IMR-90 (cell line): ENCODE results near the gene SQSTM1. TPM values are rescaled to one million over a fixed set of nuclear protein-coding genes. Genes with fewer than 3 reads are reported as not detected.

Source experiments
- ATAC-seq: fragments of 200-7000 bp; cut with Tn5 transposase; 2 replicates; pipeline ENCODE4 v1.9.1; 2020; ENCODE audit warnings: low read depth, mild to moderate bottlenecking, moderate library complexity
- BruUV-seq: library from RNA; stranded (reverse); fragments of 400-500 nt; replicated peaks from 2 replicates; lab custom pipeline; 2021; lab: Mats Ljungman, UMichigan
- CTCF ChIA-PET: fragments of 300-600 bp; formaldehyde crosslinking; extraction: SDS; loops from one replicate; lab custom pipeline; 2021; ENCODE audit warnings: antibody characterized with exemption; lab: Yijun Ruan, JAX
- POLR2A ChIA-PET: fragments of 300-600 bp; sonication (Branson Sonifier 250); formaldehyde crosslinking; loops from one replicate; lab custom pipeline; 2022; ENCODE audit warnings: antibody characterized with exemption; ENCODE audit not compliant: unreplicated experiment; lab: Charles Lee
- DNase-seq: peaks from one replicate; pipeline ENCODE4 v3.0.0; 2013
- H2AFZ ChIP-seq: replicated peaks from 2 replicates; pipeline ENCODE3; 2013; ENCODE audit warnings: low read length, mild to moderate bottlenecking; ENCODE audit not compliant: poor library complexity
- H2AK5ac ChIP-seq: 2 replicates; pipeline ENCODE4 v1.6.1; 2013; ENCODE audit warnings: low read depth, low read length, inconsistent platforms
- H2AK9ac ChIP-seq: replicated peaks from 2 replicates; pipeline ENCODE3; 2013; ENCODE audit warnings: mild to moderate bottlenecking, low read depth, low read length, moderate library complexity; ENCODE audit not compliant: poor library complexity
- H2BK120ac ChIP-seq: 2 replicates; pipeline ENCODE4 v1.6.1; 2013; ENCODE audit warnings: low read depth, low read length, inconsistent platforms
- H2BK15ac ChIP-seq: 3 replicates; pipeline ENCODE4 v1.6.1; 2013; ENCODE audit warnings: low read depth, low read length, inconsistent platforms
- H2BK20ac ChIP-seq: 2 replicates; pipeline ENCODE4 v1.6.1; 2013; ENCODE audit warnings: low read depth, mild to moderate bottlenecking, inconsistent platforms, low read length, moderate library complexity
- H2BK5ac ChIP-seq: 2 replicates; pipeline ENCODE4 v1.6.1; 2013; ENCODE audit warnings: mild to moderate bottlenecking, low read depth, low read length, inconsistent platforms; ENCODE audit not compliant: poor library complexity, severe bottlenecking
- H3K14ac ChIP-seq: replicated peaks from 2 replicates; pipeline ENCODE4 v1.6.1; 2013; ENCODE audit warnings: low read depth, low read length, inconsistent platforms
- H3K18ac ChIP-seq: 2 replicates; pipeline ENCODE4 v1.6.1; 2013; ENCODE audit warnings: low read depth, low read length, control low read depth
- H3K23ac ChIP-seq: 2 replicates; pipeline ENCODE4 v1.6.1; 2013; ENCODE audit warnings: low read depth, low read length, inconsistent platforms
- H3K27ac ChIP-seq: 2 replicates; pipeline ENCODE4 v1.5.1; 2013; ENCODE audit warnings: mild to moderate bottlenecking, control low read depth, low read length; ENCODE audit not compliant: insufficient read depth
- H3K27me3 ChIP-seq: 2 replicates; pipeline ENCODE4 v1.6.1; 2013; ENCODE audit warnings: low read length; ENCODE audit not compliant: control insufficient read depth, insufficient read depth
- H3K36me3 ChIP-seq: 2 replicates; pipeline ENCODE4 v1.6.1; 2013; ENCODE audit warnings: low read length, mixed read lengths; ENCODE audit not compliant: control insufficient read depth, insufficient read depth
- H3K4ac ChIP-seq: 2 replicates; pipeline ENCODE4 v1.6.1; 2013; ENCODE audit warnings: low read depth, low read length, inconsistent platforms
- H3K4me1 ChIP-seq: 2 replicates; pipeline ENCODE4 v1.6.1; 2013; ENCODE audit warnings: low read length, mixed read lengths; ENCODE audit not compliant: control insufficient read depth, insufficient read depth
- H3K4me2 ChIP-seq: 2 replicates; pipeline ENCODE4 v1.6.1; 2013; ENCODE audit warnings: low read depth, mild to moderate bottlenecking, control low read depth, low read length, moderate library complexity
- H3K4me3 ChIP-seq: 2 replicates; pipeline ENCODE4 v1.5.1; 2013; ENCODE audit warnings: low read depth, mild to moderate bottlenecking, control low read depth, low read length, moderate library complexity; ENCODE audit not compliant: insufficient read depth
- H3K56ac ChIP-seq: 2 replicates; pipeline ENCODE4 v1.6.1; 2013; ENCODE audit warnings: low read length, inconsistent platforms; ENCODE audit not compliant: insufficient read depth; ENCODE audit errors: extremely low read depth
- H3K79me1 ChIP-seq, 2 experiments: 2 replicates each; pipeline ENCODE4 v1.6.1; 2013; ENCODE audit warnings: low read length in 2 of 2, inconsistent platforms in 1 of 2, low read depth in 1 of 2
- H3K9ac ChIP-seq: 2 replicates; pipeline ENCODE4 v1.6.1; 2013; ENCODE audit warnings: low read depth, low read length, control low read depth
- H3K9me1 ChIP-seq: 2 replicates; pipeline ENCODE4 v1.6.1; 2013; ENCODE audit warnings: low read length, inconsistent platforms; ENCODE audit not compliant: insufficient read depth
- H3K9me3 ChIP-seq: 2 replicates; pipeline ENCODE4 v1.6.1; 2013; ENCODE audit warnings: low read length; ENCODE audit not compliant: control insufficient read depth, insufficient read depth
- H4K20me1 ChIP-seq: 2 replicates; pipeline ENCODE4 v1.6.1; 2013; ENCODE audit warnings: low read length, inconsistent platforms; ENCODE audit not compliant: insufficient read depth
- H4K5ac ChIP-seq: 2 replicates; pipeline ENCODE4 v1.6.1; 2013; ENCODE audit warnings: mild to moderate bottlenecking, low read depth, low read length, control low read depth
- H4K8ac ChIP-seq, 2 experiments: 2 replicates each; pipeline ENCODE4 v1.6.1; 2013; ENCODE audit warnings: low read depth in 2 of 2, low read length in 2 of 2, control low read depth in 1 of 2, inconsistent platforms in 1 of 2
- H4K91ac ChIP-seq: 2 replicates; pipeline ENCODE4 v1.6.1; 2013; ENCODE audit warnings: low read depth, low read length, inconsistent platforms; ENCODE audit not compliant: insufficient read depth
- BHLHE40 ChIP-seq: fragments of 150-350 bp; IDR thresholded peaks from 2 replicates; pipeline ENCODE4 v1.6.1; 2016; ENCODE audit warnings: mild to moderate bottlenecking, low read depth, low read length
- CEBPB ChIP-seq: IDR thresholded peaks from 2 replicates; pipeline ENCODE4 v1.6.1; 2012; ENCODE audit warnings: low read depth, low read length, improper control_type of control experiment
- FOS ChIP-seq: fragments of 150-350 bp; IDR thresholded peaks from 2 replicates; pipeline ENCODE4 v1.6.1; 2016; ENCODE audit warnings: low read depth, low read length
- MAFK ChIP-seq: IDR thresholded peaks from 2 replicates; pipeline ENCODE4 v1.6.1; 2012; ENCODE audit warnings: low read depth, low read length, improper control_type of control experiment
- MAZ ChIP-seq: IDR thresholded peaks from 2 replicates; pipeline ENCODE4 v1.6.1; 2012; ENCODE audit warnings: low read depth, mild to moderate bottlenecking, low read length, improper control_type of control experiment, moderate library complexity, borderline replicate concordance
- NFE2L2 ChIP-seq: fragments of 150-350 bp; IDR thresholded peaks from 2 replicates; pipeline ENCODE4 v1.6.1; 2016; ENCODE audit warnings: low read depth, mild to moderate bottlenecking, low read length
- RCOR1 ChIP-seq: IDR thresholded peaks from 2 replicates; pipeline ENCODE4 v1.6.1; 2012; ENCODE audit warnings: mild to moderate bottlenecking, low read length, improper control_type of control experiment; ENCODE audit not compliant: insufficient replicate concordance
- RFX5 ChIP-seq: IDR thresholded peaks from 2 replicates; pipeline ENCODE4 v1.8.0; 2012; ENCODE audit warnings: low read depth, mild to moderate bottlenecking, low read length, moderate library complexity
- SMC3 ChIP-seq: fragments of 150-350 bp; IDR thresholded peaks from 2 replicates; pipeline ENCODE4 v1.6.1; 2016; ENCODE audit warnings: low read depth, mild to moderate bottlenecking, antibody characterized with exemption, low read length, moderate library complexity
- WGBS, 2 experiments: methylation state at CpG; one replicate each; pipeline versions ENCODE4 v1.1.5 to v1.1.7; 2013; ENCODE audit warnings: missing lambda C conversion rate in 2 of 2; ENCODE audit not compliant: insufficient read length in 1 of 2; ENCODE audit errors: extremely low coverage in 2 of 2; 5-methylcytosine and 5-hydroxymethylcytosine counted together
- dilution Hi-C: fragments of 300-500 bp; cut with HindIII; formaldehyde crosslinking; loops from one replicate; pipeline ENCODE4 v1.14.3; 2018; ENCODE audit warnings: low sequenced_read_pairs; ENCODE audit not compliant: unreplicated experiment
- in situ Hi-C: fragments of 300-500 bp; cut with MboI; formaldehyde crosslinking; loops from 3 replicates; pipeline ENCODE4 v1.14.3; 2019; ENCODE audit warnings: low sequenced_read_pairs, inconsistent platforms, mixed read lengths
- intact Hi-C: fragments of 100-400 bp; cut with micrococcal nuclease; formaldehyde crosslinking; loops from 2 replicates; pipeline ENCODE4 v1.10.0; 2022
- polyA plus RNA-seq, 3 experiments: library from polyadenylated mRNA; depleted of rRNA; stranded (reverse); fragments of >200 nt; gene quantifications; 2 replicates each; pipeline ENCODE4 v1.2.3, GENCODE V29; 2012; ENCODE audit warnings: low replicate concordance in 1 of 3
- total RNA-seq: library from RNA; depleted of rRNA; stranded (reverse); fragments of >200 nt; gene quantifications from 2 replicates; pipeline ENCODE4 v1.2.3, GENCODE V29; 2012
- TF ChIP-seq, protein P1 (sequence below): fragments of 150-350 bp; IDR thresholded peaks from 2 replicates; pipeline ENCODE4 v1.6.1; 2016; ENCODE audit warnings: low read depth, mild to moderate bottlenecking, low read length, moderate library complexity, borderline replicate concordance
- TF ChIP-seq, protein P2 (sequence below): conservative IDR thresholded peaks from 2 replicates; pipeline ENCODE4 v1.5.1; 2012; ENCODE audit warnings: mild to moderate bottlenecking, low read depth, low read length, improper control_type of control experiment

The SQSTM1 gene
- total and polyA plus RNA-seq, 2 of the 4 experiments (the other 2 are of a cell fraction) = 152 to 184 TPM

DNA sequence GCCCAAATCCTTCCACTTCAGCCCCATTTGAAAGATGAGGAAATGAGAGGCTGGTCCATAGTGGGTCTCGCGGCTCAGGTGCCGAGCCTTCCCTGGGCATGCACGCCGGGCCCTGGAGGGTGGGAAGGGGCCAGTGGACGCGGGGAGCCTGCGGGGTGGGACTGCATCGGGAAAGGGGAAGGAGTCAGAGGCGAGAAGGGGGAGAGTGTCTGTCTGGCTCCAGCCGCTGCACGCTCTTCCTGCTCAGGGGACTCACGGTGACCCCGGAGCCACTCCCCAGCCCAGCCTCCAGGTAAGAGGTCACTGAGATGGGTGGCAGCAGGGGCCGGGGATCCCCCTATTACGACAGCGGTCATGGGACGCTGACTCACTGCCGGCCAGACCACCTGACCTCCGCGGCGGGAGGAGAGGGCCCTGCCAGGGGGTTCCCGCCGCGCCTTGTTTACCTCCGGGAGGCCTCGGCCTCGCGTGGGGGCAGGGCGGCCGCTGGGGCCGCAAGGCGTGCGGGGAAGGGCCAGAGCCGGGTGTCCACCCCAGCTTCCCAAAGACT, 1.9 kb upstream of the SQSTM1 start (continued):
- no peak for TF ChIP-seq SMC3

DNA sequence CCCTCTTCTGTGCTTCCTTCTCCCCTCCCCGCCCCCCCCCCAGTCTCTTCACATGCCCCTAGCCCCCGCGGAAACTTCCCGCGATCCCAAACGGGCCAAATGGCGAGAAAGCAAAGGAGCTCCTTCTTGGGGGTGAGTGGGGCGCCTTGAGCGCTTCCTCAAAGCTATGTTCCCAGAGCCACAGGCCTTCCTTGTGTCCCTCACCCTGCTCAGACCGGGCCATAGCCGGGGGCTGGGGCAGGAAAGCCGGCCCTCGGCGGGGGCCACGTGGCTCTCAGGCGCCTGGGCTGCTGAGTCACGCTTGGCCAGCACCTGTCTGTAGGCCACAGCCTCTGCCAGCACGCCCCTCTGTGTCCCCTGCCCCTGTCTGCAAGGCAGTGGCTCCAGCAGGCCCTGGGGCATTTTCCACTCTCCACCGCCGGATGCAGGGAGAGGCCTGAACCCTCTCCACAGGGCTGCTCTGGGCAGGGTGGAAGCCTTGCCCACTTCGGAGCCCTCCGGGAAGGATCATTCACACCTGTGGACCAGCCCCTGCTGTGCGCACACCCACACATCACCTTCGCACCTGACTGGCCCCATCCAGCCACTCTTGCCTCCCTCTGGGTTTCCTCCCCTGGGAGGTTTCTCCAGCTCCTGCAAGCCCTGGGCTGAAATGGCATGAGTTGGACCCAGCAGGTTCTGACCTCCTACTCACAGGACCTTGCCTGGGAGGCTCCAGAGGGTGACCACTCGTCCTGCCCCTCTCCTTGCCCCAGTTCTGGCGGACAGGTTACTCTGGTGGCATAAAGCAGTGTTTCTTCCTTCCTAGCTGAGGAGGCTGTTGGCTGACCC, 1.2 kb upstream of the SQSTM1 start:
- ATAC-seq (peak; percentile 7), DNase-seq (peak; percentile 77)
- peak overlapping the region; percentile 98 for H3K4ac ChIP-seq
- BruUV-seq = no TSS peak
- peak overlapping the region; percentile 94 for H2BK20ac ChIP-seq
- intact Hi-C loops = loop anchor here (1.0 to 5.0 kb wide), 2 partner anchors 87 to 197 kb away; partner anchors contain the start of genes HNRNPH1 and MAML1
- peaks cover 29% of the 10 kb centered on the region for H3K9me1 ChIP-seq
- POLR2A ChIA-PET = interaction anchor here (0.6 to 1.0 kb wide), 3 partner anchors 22 to 115 kb away, joined by 3 to 7 read pairs (median 4); no protein-coding TSS in a partner anchor
- no peaks in the 10 kb centered on the region for H3K9me3 ChIP-seq
- peaks cover 37% of the 10 kb centered on the region for H3K4me1 ChIP-seq
- H3K4me2 ChIP-seq = peak overlapping the region; percentile 89; the same call in 1 of the 2 replicates
- peak overlapping the region; percentile 94 for H3K14ac ChIP-seq
- H3K18ac ChIP-seq = peak overlapping the region; percentile 86
- H2AK5ac ChIP-seq = peak overlapping the region; percentile 98
- peak overlapping the region; percentile 27; the same call in 2 of the 3 replicates for H2BK15ac ChIP-seq
- H2AFZ ChIP-seq = peak overlapping the region; percentile 89
- CTCF ChIA-PET = interaction anchor here (0.6 kb wide), 1 partner anchor 88 kb away, joined by 3 read pairs; no protein-coding TSS in a partner anchor
- peak overlapping the region; percentile 94 for H2BK5ac ChIP-seq
- H3K36me3 ChIP-seq = peaks cover 26% of the 10 kb centered on the region
- H3K27ac ChIP-seq = peak overlapping the region; percentile 99
- peak overlapping the region; percentile 82 to 89 for H4K8ac ChIP-seq
- WGBS, 2 experiments = 7% methylated on average over 3 of the region's 26 CpGs; no CpG with 5 or more reads in 1 of the 2 experiments
- peak overlapping the region; percentile 93 for H3K23ac ChIP-seq
- peak overlapping the region; percentile 93 for H4K91ac ChIP-seq
- peaks cover 6 to 48% of the 10 kb centered on the region in 2 experiments for H3K79me1 ChIP-seq
- no peak overlapping the region for H3K4me3 ChIP-seq
- in situ Hi-C loops = no loop called here
- dilution Hi-C loops = no loop called here
- H3K56ac ChIP-seq = peak overlapping the region; percentile 80
- no peaks in the 10 kb centered on the region for H3K27me3 ChIP-seq
- peak overlapping the region; percentile 96 for H2AK9ac ChIP-seq
- peak overlapping the region; percentile 84 for H4K5ac ChIP-seq
- peak overlapping the region; percentile 48; the same call in 1 of the 2 replicates for H3K9ac ChIP-seq
- peaks cover 39% of the 10 kb centered on the region for H4K20me1 ChIP-seq
- H2BK120ac ChIP-seq = peak overlapping the region; percentile 98
- TF ChIP-seq RCOR1 = no peak
- TF ChIP-seq BHLHE40 = peak; percentile 26; the same call in 1 of the 2 replicates
- TF ChIP-seq, protein P1, sequence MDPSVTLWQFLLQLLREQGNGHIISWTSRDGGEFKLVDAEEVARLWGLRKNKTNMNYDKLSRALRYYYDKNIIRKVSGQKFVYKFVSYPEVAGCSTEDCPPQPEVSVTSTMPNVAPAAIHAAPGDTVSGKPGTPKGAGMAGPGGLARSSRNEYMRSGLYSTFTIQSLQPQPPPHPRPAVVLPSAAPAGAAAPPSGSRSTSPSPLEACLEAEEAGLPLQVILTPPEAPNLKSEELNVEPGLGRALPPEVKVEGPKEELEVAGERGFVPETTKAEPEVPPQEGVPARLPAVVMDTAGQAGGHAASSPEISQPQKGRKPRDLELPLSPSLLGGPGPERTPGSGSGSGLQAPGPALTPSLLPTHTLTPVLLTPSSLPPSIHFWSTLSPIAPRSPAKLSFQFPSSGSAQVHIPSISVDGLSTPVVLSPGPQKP = no peak
- no peak for TF ChIP-seq CEBPB
- TF ChIP-seq, protein P2, sequence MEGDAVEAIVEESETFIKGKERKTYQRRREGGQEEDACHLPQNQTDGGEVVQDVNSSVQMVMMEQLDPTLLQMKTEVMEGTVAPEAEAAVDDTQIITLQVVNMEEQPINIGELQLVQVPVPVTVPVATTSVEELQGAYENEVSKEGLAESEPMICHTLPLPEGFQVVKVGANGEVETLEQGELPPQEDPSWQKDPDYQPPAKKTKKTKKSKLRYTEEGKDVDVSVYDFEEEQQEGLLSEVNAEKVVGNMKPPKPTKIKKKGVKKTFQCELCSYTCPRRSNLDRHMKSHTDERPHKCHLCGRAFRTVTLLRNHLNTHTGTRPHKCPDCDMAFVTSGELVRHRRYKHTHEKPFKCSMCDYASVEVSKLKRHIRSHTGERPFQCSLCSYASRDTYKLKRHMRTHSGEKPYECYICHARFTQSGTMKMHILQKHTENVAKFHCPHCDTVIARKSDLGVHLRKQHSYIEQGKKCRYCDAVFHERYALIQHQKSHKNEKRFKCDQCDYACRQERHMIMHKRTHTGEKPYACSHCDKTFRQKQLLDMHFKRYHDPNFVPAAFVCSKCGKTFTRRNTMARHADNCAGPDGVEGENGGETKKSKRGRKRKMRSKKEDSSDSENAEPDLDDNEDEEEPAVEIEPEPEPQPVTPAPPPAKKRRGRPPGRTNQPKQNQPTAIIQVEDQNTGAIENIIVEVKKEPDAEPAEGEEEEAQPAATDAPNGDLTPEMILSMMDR = no peak
- TF ChIP-seq MAFK = peak; percentile 33; the same call in 1 of the 2 replicates
- no peak for TF ChIP-seq RFX5
- TF ChIP-seq FOS = peak; percentile 48; the same call in 1 of the 2 replicates
- peak; percentile 94 for TF ChIP-seq NFE2L2
- TF ChIP-seq MAZ = no peak
